AG09319 (cell line): ENCODE results near the gene BTD.
"Not testable (repeated sequence)": the region's sequence is repeated elsewhere in the genome, so short reads cannot be mapped to it uniquely, and the experiment has no call there.

Experiments
- DNase-seq: peaks from one replicate; pipeline ENCODE4 v3.0.0-alpha.2; 2010; ENCODE audit warnings: low read depth; ENCODE audit errors: extremely low read depth
- TF ChIP-seq, protein P1 (sequence below): IDR thresholded peaks from 2 replicates; pipeline ENCODE4 v1.5.1; 2011; ENCODE audit warnings: low read depth, mild to moderate bottlenecking, inconsistent platforms, low read length, moderate library complexity

BTD gene

DNA sequence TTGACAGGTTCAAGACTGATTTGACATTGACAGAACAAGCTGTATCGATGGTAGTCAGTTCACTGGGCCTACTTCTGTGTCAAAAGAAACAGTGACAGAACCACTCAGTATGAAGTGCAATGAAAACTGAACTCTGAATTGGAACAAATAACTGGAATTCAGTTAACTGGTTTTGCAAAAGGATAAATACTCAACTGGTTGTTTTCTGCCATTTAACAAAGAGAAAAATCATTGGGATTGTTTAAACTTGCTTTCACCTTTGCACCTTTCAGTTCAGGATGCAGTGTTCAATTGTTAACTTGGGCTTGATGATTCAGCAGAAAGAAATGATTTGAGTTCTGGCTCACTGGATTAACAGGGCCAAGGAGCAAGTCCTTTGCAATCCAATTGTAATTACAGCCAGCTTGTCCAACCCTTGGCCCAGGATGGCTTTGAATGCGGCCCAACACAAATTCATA lies 4.9 kb downstream of the BTD start:
- DNase-seq, result no peak
- TF ChIP-seq, protein P1, sequence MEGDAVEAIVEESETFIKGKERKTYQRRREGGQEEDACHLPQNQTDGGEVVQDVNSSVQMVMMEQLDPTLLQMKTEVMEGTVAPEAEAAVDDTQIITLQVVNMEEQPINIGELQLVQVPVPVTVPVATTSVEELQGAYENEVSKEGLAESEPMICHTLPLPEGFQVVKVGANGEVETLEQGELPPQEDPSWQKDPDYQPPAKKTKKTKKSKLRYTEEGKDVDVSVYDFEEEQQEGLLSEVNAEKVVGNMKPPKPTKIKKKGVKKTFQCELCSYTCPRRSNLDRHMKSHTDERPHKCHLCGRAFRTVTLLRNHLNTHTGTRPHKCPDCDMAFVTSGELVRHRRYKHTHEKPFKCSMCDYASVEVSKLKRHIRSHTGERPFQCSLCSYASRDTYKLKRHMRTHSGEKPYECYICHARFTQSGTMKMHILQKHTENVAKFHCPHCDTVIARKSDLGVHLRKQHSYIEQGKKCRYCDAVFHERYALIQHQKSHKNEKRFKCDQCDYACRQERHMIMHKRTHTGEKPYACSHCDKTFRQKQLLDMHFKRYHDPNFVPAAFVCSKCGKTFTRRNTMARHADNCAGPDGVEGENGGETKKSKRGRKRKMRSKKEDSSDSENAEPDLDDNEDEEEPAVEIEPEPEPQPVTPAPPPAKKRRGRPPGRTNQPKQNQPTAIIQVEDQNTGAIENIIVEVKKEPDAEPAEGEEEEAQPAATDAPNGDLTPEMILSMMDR, result no peak

DNA sequence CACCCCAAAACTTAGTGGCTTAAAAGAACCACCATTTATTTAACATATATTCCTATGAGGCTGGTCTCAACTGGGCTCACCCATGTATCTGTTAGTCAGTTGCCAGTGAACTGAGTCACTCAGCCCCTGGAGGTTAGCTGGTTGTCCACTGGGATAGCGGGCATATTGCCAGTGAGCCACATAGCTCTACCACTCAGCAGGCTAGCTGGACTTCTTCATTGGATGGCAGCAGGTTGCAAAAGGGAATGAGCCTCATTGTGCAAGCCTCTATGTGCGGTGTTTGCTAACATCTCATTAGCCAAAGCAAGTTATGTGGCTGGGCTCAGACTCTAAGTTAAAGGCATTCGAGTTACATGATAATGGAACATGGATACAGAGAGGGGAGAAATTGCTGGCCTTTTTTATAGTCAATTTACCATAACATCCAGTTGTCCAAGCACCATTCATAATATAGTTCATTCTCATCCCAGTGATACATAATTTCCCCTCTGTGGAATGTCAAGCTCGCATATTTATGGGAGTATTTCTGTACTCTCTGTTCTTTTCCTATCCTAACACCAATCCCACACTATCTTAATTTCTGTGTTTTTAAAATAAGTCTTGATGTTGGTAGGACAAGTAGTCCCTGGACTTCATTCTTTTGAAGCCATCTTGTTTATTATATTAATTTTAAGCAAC lies 8.7 kb downstream of the BTD start:
- no peak for DNase-seq
- TF ChIP-seq, protein P1, result no peak

DNA sequence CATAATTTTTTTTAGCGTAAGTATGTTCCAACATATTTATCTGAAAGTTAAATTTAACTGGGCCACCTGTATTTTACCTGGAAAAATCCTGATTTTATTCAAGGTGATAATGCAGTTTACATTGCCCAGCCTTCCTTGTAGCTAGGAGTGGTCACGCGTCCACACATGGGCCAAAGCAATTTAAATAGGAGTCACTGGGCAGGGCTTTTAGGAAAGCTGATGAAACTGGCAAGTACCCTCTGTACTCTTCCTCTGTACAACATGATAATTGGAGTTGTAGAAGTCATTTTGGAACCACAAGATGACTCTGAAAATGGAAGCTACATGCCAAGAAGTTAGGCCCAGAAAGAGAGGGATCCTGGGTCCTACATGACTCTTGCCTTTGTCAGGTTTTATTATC lies 9.5 kb downstream of the BTD start:
- DNase-seq, result no peak
- TF ChIP-seq, protein P1, result no peak

DNA sequence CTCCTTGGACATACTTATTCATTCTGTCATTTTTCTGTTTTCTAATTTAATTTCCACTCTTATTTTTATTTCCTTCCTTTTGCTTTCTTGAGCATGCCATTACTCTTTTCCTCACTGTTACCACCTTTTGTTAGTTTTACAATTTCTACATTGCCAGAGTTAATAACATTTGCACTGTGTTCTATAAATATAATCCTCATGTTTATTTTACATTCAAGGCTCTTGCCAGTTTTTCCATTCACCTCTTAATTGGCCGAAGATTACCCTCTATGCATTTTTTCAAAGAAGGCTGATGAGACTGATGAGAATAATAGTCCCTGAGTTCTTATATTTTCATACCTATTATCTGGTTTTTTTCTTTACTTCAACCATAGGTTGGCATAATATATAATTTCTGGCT lies 10.5 kb downstream of the BTD start:
- no peak for DNase-seq
- TF ChIP-seq, protein P1, result no peak

DNA sequence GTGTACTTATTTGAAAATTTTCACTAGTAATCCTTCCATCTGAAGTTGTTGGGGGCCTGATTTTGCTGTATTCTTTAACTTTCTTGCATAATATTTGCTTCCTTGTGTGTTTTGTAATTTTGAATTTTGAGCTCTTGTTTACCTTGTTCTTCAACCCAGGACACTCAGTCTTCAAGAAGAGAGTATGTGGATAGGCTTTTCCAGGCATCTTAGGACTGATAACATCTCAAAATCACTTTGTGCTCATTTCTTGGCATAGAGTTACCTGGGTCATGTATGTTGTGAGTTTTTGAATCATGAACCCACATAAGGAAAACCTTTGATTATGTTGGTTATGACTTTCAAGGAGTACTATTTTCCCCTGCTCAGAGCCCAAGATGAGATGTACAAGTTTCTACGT lies 13.4 kb downstream of the BTD start:
- no peak for DNase-seq
- TF ChIP-seq, protein P1, result no peak

DNA sequence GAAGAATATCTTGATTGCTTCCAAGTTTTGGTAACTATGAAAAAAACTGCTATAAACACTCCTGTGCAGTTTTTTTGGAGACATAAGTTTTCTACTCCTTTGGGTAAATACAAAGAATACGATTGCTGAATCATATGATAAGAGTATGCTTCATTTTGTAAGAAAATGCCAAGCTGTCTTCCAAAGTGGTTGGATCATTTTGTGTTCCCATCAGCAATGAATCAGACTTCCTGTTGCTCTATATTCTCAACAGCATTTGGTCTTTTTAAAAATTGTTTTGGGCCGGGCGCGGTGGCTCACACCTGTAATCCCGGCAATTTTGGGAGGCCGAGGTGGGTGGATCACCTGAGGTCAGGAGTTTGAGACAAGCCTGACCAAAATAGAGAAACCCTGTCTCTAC lies 14.5 kb downstream of the BTD start:
- DNase-seq, result no peak
- TF ChIP-seq, protein P1, result no peak

DNA sequence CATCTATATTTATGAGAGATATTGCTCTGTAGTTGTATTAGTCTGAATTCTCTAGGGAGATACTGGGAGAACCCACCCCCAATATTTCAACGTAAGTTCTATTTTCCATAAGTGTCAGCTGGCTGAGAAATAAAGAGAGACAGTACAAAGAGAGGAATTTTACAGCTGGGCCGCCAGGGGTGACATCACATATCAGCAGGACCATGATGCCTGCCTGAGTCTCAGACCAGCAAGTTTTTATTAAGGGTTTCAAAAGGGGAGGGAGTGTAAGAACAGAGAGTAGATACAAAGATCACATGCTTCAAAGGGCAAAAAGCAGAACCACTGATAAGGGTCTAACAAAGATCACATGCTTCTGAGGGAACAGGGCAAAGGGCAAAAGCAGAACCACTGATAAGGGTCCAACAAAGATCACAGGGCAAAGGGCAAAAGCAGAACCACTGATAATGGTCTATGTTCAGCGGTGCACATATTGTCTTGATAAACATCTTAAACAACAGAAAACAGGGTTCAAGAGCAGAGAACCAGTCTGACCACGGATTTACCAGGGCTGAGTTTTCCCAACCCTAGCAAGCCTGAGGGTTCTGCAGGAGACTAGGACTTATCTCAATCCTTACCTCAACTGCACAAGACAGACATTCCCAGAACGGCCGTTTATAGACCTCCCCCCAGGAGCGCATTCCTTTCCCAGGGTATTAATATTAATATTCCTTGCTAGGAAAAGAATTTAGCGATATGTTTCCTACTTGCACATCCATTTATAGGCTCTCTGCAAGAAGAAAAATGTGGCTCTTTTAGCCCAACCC lies 18.3 kb downstream of the BTD start:
- not testable (repeated sequence) for DNase-seq
